Measurements from ENCODE around the gene LRRIQ4.

DNA sequence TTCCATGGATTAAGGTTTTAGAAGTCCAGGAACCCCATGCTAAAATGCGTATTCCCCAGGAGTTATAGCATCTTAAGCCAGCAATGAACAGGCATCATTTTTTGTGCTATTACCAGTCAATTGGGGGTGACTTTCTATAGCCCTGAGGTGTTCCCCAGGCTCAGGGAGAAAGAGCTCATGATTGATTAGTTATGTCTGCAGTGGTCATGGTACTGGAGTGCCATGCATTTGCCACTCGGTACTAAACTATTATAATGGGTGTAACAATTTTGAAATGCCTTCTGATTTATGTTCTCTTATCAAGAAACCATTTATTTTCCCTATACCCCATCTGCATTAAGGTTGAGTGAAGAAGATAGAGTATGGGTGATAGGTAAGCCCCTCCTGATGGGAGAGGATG is 45.1 kb downstream of the LRRIQ4 start:
- TF ChIP-seq CTCF (IDR thresholded peaks at IDR 0.05), result no peak
- no peak for TF ChIP-seq POLR2A (IDR thresholded peaks at IDR 0.05; ENCODE audit: low read depth)
- TF ChIP-seq EP300 (IDR thresholded peaks at IDR 0.05), result no peak
- no peak for TF ChIP-seq POLR2AphosphoS5 (IDR thresholded peaks at IDR 0.05)
